Suppressor macrophage (primary cell): ENCODE measurements around the gene VMA21.

Experiments used
- DNase-seq, 4 experiments: peaks; one replicate each; pipeline ENCODE4 v3.0.0-alpha.2; 2020 to 2022
- total RNA-seq, 17 experiments: gene quantifications; one replicate each; lab custom pipeline; 2026; ENCODE audit warnings: mixed read lengths in 6 of 17, inconsistent platforms in 3 of 17; lab: John Stamatoyannopoulos, UW

The VMA21 gene
- 46.0 to 144 (median 88.5) reads per million in 17 experiments for total RNA-seq

- peak; percentile 88 to 95 (median 92) for DNase-seq
These were observed at the start of gene VMA21 for GRCh38 chrX:151396825-151397740. Gene VMA21 (plus strand): TSS chrX:151397206. CDS start chrX:151397309, 103 bp downstream.

- no peak for DNase-seq
These were observed 37.7 kb upstream of the VMA21 start for GRCh38 chrX:151359341-151359740.

- peak; percentile 25 to 54 (median 32) for DNase-seq
These were observed 36.8 kb upstream of the VMA21 start for GRCh38 chrX:151359931-151360871.

- no peak for DNase-seq
These were observed 33.7 kb upstream of the VMA21 start for GRCh38 chrX:151363316-151363715.

GRCh38 chrX:151365579-151365978 lies 31.4 kb upstream of the VMA21 start:
- DNase-seq: no peak

GRCh38 chrX:151370906-151371305 lies 26.1 kb upstream of the VMA21 start:
- DNase-seq: peak in 1 of 4 experiments; percentile 1

- DNase-seq: no peak
These were observed 12.2 kb upstream of the VMA21 start for GRCh38 chrX:151384807-151385206.

GRCh38 chrX:151386838-151387459 lies 10.1 kb upstream of the VMA21 start:
- no peak for DNase-seq

GRCh38 chrX:151391722-151392121 lies 5.3 kb upstream of the VMA21 start:
- no peak for DNase-seq

- peak in 1 of 4 experiments; percentile 12 for DNase-seq
These were observed 3.5 kb upstream of the VMA21 start for GRCh38 chrX:151393514-151393913.

- peak in 3 of 4 experiments; percentile 36 to 60 (median 53) for DNase-seq
These were observed 773 bp upstream of the VMA21 start for GRCh38 chrX:151396042-151396824.

GRCh38 chrX:151397741-151398070 lies 700 bp downstream of the VMA21 start:
- DNase-seq: peak in 1 of 4 experiments; percentile 2

GRCh38 chrX:151398346-151398745 lies 1.3 kb downstream of the VMA21 start:
- peak in 1 of 4 experiments; percentile 10 for DNase-seq

GRCh38 chrX:151402719-151403390 lies 5.8 kb downstream of the VMA21 start:
- no peak for DNase-seq

- DNase-seq: no peak
These were observed 19.6 kb downstream of the VMA21 start for GRCh38 chrX:151416579-151416978.

- DNase-seq: no peak
These were observed 22.8 kb downstream of the VMA21 start for GRCh38 chrX:151419782-151420181.

- no peak for DNase-seq
These were observed 27.5 kb downstream of the VMA21 start for GRCh38 chrX:151424505-151424904.

GRCh38 chrX:151448509-151448908 lies 51.5 kb downstream of the VMA21 start:
- no peak for DNase-seq

- no peak for DNase-seq
These were observed 61.8 kb downstream of the VMA21 start for GRCh38 chrX:151458824-151459223.
